ENCODE measurements around the gene LRRN2.
"Not testable (repeated sequence)": the region's sequence is repeated elsewhere in the genome, so short reads cannot be mapped to it uniquely, and the experiment has no call there.

Gene LRRN2

DNA sequence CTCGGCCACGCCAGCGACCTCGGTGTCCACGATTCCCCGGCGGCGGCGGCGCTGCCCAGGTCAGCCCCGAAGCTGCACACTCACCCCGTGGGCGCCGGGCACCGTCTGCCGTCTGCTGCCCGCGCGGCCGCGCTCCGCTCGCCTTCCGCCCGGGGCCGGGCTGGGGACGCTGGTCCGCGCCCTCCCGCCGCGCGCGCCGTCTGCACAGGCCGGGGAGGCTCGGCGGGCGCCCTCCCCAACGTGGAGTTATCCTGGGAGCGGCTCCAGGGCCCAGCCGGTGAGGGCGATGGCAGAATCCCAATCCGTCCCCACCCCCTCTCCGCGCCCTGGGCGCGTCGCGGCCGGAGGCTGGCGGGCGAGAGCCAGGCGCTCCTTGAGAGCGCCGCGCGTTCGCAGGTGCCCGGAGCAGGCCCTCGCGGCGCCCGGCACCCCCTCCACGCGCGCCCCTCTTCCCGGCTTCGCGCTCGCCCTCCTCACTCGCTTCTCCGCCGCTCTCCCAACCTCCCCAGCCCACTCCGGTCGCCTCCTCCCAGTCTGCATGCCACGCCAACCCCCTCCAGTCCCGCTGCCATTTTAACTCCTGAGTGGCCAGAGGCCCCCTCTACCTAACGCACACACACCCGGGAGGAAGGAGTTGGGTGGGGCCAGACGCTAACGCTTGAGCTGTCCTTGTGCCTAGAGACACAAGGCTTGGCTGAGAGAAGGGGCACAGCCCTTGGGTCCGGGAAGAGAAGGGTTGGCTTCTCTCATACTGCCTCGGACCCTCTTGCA lies at the start of gene LRRN2:
TSS of gene LRRN2 (minus strand) at position 503 of the 771 bp plus-strand sequence. CDS start 65,746 bp downstream, outside the sequence.
- peak; percentile 78 for DNase-seq (ENCODE audit: low spot score)

DNA sequence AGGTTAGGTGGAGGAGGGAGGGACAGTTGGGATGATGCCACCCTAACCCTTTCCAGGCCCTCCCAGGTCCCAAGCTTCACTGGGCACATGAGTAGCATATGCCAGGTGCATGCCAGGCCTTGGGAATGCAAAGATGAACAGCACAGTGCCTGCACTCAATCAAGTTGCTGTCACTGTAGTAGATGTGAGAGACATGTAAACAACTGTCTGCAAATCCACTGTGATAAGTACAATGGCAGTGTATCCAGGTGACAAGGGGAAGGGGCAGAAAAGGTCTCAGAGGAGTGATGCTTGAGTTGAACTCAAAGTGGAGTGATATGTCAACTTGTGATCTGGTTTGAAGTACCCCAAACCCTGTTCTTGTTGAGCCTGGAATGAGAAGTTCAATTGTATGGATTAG lies 49.5 kb upstream of the LRRN2 start:
- DNase-seq (ENCODE audit: low spot score): no peak

DNA sequence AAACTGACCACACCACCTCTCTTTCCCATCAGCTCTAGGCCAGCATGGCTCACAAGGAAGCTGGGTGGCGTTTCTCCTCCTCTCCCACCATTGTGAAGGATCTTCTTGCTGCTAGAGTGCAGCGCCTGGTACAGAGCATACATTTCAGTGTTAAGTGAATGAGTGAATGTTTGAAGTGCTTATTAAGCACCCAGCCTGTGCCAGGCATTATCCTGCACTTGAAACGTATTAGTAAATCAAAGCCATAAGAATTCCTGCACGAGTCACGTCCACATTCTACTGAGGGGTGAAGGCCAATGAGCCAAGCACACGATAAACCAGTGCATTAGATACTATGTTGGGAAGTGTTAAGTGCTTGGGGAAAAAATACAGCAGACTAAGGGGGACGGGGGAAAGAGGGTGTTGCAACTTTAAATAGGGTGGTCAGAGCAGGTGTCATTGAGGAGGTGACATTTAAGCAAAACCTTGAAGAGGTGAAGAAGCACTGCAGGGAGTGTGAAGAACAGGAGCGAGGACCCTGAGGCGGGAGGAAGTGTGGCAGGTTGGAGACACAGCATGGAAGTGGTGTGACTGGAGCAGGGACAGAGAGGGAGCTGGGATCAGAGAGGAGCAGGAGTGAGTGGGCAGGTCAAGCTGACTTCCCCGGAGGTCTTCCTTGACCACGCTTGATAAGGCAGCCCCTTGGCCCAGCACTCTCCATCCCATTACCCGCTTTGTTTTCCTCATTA lies 48.5 kb upstream of the LRRN2 start:
- no peak for DNase-seq (ENCODE audit: low spot score)

DNA sequence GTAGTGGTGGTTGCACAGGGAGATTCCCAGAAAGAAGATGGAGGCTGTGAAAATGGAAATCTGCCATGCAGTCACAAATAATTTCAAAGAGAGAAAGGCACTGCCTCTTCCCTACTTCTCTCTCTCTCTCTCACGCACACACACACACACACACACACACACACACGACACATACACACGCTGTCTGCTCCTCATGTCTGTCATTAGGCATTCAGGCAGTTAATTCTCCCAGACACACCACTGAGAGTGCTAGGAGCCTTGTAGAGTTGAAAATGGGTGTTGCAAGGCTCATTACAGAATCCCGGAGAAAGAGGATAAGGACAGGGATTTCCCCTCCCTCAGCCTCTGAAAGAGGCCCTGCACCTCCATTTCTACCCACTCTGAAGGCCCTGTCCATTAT lies 47.8 kb upstream of the LRRN2 start:
- no peak for DNase-seq (ENCODE audit: low spot score)

DNA sequence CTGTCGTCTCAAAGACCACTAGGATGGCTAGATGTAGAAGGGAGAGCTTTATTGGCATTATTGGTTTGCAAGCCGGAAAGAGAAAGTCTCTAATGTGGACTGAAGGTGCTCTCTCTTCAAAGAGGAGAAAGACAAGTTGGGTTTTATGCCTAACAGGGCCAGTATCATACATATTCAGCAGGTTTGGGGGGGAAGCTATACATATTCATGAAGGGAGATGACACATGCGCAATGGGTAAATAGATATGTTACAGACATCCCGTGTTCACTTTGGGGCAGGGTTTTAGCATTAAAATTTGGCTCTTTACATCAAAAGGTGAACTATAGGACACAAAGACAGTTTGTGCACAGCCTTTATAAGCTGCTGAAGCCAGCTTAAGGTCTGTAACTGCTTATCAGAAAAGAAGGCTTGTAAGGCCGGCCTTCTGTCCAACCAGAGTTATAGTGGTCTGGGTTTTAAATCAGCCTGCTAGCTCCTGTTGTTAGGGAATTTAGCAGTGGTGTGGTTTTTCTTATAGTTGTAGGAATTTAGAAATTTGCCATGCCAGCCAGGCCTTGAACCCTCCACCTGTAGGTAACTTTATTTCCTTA lies 46.5 kb upstream of the LRRN2 start:
- no peak for DNase-seq (ENCODE audit: low spot score)

DNA sequence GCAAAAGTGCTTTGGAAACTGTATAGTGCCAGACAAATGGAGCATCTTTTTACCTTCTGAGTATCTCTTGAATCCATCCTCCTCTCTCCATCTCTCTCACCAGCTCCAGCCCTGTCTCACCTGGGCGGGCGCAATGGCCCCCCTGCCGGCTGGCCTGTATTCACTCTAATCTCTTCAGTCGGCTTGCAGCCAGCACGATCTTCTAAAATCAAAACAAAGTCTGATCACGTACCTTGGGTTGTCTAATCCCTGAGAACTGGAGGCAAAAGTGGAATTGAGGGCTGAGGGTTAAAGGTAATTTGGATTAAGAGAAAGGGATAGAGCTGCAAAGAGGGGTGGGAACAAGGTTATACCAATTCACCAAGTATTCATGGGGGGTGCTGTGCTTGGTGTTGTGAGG lies 46.0 kb upstream of the LRRN2 start:
- DNase-seq (ENCODE audit: low spot score): no peak

DNA sequence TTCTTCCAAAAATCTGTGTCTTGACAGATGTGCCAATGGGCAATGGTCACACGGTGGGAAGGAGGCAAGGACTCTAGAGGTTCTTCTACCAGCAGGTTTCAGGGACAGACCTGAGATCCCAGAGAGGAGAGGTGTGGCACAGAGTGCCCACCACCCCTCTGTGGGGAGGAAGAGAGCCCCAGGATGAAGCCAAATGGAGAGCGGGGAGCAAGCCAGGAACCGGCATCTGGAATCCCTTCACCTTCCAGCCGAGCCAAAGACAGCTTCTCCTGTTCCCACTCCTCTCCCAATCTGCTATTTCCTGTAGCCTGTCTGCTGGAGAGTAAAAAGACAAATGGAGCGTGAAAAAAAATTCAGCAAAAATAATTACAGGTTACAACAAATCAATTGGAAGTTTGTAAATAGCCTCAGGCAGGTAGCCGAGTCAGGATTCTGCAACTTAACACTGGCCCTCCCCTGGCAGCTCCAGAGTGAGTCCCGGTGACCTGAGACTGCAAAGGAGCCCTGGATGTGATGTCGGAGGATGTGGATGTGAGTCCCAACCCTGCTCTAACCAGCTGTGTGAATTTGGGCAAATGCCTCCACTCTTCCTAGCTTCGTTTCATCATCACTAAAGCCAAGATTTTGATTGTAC lies 45.4 kb upstream of the LRRN2 start:
- no peak for DNase-seq (ENCODE audit: low spot score)

DNA sequence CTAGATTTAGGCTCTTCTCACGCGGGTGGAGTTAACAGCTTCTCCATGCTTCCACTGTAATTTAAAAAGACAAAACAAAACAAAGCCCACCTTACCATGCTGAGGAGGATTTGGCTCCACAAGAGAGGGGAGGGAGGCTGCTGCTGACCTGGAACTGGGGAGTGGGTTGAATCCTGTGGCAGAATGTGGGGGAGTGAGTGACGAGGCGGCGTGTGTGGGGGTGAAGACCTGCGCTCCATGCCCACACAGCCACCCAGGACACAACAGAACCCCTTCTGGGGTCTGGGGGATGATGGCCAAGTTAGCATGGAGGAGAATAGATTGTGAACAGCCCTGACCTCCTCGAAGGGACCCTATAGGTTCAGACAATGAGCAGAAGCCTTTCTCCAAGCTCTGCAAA lies 44.0 kb upstream of the LRRN2 start:
- DNase-seq (ENCODE audit: low spot score): no peak

DNA sequence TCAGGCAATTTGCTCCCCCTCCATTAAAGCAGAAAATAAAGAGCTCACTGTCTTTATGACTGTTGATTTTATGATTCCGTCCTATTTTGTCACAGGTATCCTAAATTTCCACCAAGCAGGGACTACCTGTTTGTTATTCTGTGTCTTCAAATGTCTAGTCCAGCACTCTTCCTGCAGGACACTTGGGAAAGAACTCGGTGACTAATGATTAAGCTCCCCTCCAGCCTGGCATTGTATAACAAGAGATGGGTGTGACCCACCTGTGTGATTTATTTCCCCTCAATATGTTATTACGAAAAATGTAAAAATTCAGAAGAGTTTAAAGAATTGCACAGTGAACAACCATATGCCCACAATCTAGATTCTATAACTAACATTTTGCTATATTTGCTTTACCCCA lies 42.9 kb upstream of the LRRN2 start:
- DNase-seq (ENCODE audit: low spot score): no peak

DNA sequence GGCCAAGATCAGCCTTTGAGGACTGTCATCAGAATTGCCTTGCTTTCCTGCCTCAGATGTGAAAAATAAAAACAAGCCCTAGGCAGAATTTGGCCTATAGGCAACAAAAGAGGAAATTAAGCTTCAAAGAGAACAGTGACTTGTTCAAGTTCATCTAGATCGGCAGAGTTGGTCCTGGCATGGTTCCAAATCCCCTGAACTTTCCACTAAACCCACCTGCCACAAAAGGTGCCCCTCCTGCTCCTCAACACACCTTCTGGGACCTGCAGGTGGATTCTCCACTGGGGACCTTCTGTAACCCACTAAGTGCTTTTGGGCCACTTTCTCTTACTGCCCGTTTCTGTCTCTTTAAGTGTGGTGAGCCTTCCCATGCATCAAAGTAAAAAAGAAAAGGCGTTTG lies 42.5 kb upstream of the LRRN2 start:
- DNase-seq (ENCODE audit: low spot score): no peak

DNA sequence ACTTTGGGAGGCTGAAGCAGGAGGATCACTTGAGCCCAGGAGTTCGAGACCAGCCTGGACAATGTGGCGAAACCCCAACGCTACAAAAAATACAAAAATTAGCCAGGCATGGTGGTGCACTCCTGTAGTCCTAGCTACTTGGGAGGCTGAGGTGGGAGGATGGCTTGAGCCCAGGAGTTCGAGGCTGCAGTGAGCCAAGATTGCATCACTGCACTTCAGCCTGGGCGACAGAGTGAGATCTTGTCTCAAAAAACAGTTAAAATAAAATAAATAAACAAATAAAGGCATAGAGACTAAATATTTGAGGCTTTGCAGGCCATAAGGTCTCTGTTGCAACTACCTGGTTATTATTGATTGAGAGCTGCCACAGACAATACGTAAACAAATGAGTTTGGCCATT lies 41.9 kb upstream of the LRRN2 start:
- not testable (repeated sequence) for DNase-seq (ENCODE audit: low spot score)

DNA sequence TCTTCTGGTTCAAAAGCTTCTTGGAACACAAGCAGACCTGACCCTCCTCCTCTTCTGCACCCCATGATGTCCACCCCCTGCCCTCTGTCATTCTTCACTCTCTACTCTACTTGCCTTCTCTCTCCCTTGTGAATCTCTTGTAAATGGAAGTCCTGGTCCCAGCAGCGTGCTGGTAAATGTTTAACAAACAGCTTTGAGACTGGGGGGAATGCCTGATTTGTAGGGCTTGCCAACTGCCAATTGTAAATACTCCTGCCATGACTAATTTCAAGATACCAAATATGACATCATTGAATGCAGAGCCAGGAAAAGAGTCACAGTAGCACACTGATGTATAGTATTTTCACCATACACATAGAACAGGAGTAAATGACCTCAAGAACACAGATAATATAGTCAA lies 40.9 kb upstream of the LRRN2 start:
- DNase-seq (ENCODE audit: low spot score): no peak

DNA sequence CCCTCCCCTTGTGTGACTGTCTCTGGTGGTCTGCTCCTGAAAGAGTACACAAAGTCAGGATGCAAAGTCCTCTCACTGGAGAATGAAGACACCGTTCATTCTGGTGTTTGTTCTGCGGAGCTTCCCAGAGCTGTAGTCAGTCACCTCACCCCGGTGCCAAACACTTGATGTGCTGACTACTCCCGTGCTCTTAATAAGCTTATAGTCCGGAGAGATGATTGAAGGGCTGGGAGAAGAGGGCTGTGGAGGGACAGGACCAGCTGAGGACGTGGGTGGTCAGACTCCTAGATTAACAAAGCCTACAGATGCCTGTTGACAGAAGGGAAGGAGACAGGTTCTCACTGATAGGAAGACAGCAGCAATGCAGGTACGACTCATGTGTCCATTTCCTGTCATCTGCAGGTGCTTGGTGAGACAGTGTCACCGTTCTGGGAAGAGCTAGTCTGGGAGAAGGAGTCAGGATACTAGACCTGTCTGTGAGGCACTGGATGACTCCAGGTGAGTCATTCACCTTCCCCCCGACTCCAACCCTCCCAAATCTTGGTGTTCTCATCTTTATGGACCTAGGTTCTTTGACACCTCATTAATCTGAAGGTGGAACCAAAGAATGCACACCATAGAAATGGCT lies 40.4 kb upstream of the LRRN2 start:
- DNase-seq (ENCODE audit: low spot score): no peak

DNA sequence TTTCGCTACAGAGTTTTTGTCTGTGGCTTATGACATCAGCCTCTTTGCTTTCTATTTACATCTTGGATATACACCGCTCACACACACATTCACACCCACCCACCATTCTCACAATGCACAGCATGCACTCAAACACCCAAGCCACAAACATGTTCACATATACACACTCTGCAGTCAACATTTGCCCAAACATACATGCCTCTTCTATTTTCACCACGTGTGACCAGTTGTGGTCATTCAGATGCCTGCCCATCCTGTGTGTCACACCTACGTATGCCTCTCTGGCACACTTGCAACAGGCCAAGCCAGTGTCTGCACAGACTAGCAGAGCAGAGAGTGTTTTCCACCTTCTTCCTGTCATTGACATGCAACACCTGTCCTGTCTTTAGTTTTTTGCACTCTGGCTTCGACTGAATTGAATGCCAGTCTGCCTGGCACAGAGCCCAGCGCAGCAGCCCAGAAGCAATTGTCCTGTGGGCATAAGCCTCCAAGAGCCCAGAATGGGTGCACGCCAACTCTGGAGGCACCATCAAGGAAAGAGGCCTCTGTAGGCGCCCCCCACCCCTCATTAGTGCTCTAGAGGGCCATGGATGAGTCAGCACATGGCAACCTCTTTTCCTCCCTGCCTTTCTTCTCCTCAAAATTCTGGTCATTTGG lies 37.7 kb upstream of the LRRN2 start:
- no peak for DNase-seq (ENCODE audit: low spot score)

DNA sequence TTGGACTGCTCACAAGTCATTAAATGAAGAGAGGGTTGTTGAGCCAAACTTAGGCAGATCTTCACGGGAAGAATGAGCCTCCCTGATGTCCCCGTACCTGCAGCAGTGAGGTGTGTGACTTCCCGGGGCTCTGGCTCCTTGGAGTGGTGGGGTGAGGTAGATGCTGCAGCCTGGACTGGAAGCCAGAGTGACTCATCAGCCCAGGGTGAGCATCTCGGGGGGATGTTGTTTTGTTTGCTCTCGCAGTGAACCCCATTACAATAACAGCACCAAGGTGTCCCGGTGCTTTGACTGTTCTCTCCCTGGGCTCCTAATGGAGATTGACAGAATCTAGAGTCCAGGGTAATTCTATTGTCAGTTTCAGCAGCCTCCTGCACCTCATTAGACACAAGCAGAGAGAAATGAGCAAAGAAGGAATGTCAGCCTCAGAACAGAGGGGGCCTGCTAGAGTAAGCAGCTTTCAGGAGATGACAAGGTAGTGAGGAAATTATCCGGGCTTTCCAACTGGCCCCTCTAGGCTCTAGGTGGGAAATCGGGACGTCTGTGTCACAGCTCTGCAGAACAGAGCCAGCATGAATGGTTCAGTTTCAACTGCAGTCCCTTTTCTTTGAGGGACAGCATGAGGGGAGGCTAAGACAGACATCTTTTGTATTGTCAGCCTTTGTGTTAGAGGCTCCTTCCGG lies 36.0 kb upstream of the LRRN2 start:
- no peak for DNase-seq (ENCODE audit: low spot score)

DNA sequence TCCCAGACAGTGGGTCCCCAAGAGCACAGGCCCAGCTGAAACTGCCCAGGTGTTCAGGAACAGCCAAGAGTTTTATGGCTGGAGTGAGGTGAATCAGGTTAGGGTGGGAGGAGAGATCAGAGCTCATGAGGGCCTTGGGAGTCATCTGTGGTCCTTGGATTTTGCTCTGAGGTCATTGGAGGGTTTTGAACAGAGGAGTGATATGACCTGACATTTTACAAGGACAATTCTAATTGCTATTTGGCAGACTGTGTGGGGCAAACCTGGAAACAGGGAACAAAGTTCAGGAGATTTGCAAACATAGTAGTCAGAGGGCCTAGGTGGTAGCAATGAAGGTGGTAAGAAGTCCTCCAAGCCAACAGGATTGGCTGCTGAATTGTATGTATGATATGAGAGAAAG lies 31.1 kb upstream of the LRRN2 start:
- no peak for DNase-seq (ENCODE audit: low spot score)

DNA sequence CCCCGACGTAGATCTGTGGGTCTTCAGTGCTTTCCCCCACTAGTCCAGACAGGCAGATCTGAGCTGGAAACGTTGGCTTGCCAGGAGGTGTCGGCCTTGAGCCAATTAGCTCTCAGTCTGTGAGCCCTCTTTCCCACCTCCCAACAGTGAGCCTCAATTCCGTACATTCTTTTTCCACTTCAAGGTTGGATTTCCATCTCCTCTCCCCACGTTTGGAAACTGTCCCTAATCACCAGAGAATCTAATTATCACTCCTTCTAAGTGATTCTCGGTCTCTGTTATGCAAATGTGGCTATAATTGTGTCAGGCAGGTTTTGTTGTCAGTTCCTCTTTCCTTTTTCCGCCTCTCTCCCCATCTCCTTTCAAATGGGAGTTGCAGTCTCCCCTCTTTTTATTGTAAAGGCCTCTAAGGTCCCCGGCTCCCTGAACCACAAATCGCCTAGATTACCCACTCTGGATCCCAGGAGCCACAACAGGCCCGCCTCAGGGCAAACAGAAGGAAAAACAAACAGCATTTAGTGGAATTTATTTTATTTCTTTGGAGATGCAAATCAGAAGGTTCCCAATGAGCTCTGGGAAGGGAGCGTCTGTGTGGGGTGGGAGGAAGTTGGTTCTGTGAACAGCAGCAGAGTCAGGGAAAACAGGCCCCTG lies 29.4 kb upstream of the LRRN2 start:
- DNase-seq (ENCODE audit: low spot score): peak; percentile 74

DNA sequence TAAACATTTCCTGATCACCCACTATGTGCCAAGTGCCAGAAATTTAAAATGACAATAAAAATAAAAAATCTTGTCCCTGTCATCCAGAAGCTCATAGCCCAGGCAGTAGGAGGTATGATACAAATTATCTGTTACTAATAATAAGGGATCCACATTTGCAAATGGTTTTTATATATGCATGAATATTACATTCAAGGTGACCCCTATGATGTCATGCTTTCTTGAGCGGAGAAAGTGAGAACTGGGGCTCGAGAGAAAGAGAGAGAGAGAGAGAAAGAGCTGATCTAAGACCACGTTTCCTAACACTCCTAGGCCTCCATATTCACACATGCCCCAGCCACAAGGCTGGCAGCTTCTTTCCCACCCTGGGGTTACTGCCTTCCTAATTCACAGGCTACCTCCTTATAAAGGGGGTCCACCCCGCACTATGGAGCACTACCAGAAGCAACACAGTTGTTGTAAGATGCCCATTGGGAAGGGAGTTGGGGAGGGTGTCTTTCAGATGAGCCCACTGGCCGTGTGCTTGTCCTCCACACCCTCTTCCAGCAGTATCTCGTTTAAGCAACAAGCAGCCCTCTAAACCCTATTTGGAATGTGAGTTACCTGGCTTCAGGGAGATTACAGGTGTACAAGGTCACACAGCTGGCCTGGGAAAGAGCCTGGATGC lies 28.8 kb upstream of the LRRN2 start:
- DNase-seq (ENCODE audit: low spot score): no peak

DNA sequence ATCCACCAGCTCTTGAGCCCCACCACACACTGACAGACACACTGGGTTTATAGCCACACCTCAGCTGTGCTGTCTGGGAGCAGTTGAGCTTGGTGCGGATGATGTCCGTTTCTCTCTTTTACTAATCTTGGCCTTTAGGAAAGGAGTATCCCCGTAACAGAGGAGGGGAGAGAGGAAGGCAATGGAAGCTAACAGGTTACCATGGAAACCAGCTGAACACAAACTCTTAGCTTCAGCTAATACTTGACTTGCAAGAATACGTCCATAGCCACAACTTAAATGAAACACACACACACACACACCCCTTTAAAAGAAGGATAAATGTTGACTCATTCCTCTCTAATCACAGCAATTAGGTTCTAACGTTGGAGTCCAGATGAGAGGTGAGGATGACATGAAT lies 28.0 kb upstream of the LRRN2 start:
- DNase-seq (ENCODE audit: low spot score): no peak

All from iPS-NIHi11 (cell line).